Endothelial cell (in vitro differentiated cells): ENCODE measurements around the gene CREB5. TPM values are rescaled to one million over a fixed set of nuclear protein-coding genes. Genes with fewer than 3 reads are reported as not detected.

Experiments used
- DNase-seq: peaks from one replicate; pipeline ENCODE4 v3.0.0; 2021; ENCODE audit warnings: low spot score
- H3K27ac Mint-ChIP-seq: one replicate; pipeline ENCODE4 v1.8.0; 2021; ENCODE audit warnings: mixed read lengths, inconsistent platforms; ENCODE audit not compliant: unreplicated experiment
- H3K27me3 Mint-ChIP-seq: one replicate; pipeline ENCODE4 v1.8.0; 2021; ENCODE audit warnings: mild to moderate bottlenecking, moderate library complexity, mixed read lengths, inconsistent platforms; ENCODE audit not compliant: unreplicated experiment
- H3K36me3 Mint-ChIP-seq: one replicate; pipeline ENCODE4 v1.8.0; 2021; ENCODE audit warnings: mild to moderate bottlenecking, low read depth, mixed read lengths, inconsistent platforms; ENCODE audit not compliant: unreplicated experiment
- H3K4me1 Mint-ChIP-seq: one replicate; pipeline ENCODE4 v1.8.0; 2021; ENCODE audit warnings: mild to moderate bottlenecking, mixed read lengths, inconsistent platforms; ENCODE audit not compliant: unreplicated experiment
- H3K4me3 Mint-ChIP-seq: one replicate; pipeline ENCODE4 v1.8.0; 2021; ENCODE audit warnings: mild to moderate bottlenecking, mixed read lengths, inconsistent platforms; ENCODE audit not compliant: unreplicated experiment
- H3K9me3 Mint-ChIP-seq: one replicate; pipeline ENCODE4 v1.8.0; 2021; ENCODE audit warnings: mixed read lengths, inconsistent platforms; ENCODE audit not compliant: unreplicated experiment
- total RNA-seq: library from RNA; stranded (reverse); fragmentation: NEBNext Ultra II Directional; extraction: Animal tissue kit (Norgen Biotek cat#: 25700); gene quantifications from one replicate; pipeline ENCODE4 v1.2.1, GENCODE V29; 2021; ENCODE audit not compliant: unreplicated experiment
- TF ChIP-seq, protein P1 (sequence below): fragments of 200-600 bp; sonication (generic); IDR thresholded peaks from one replicate; pipeline ENCODE4 v1.5.0; 2021; ENCODE audit warnings: antibody characterized with exemption; ENCODE audit not compliant: unreplicated experiment

Gene CREB5
- total RNA-seq, 1 donor from 2014 or later, result 5.6 TPM

DNA sequence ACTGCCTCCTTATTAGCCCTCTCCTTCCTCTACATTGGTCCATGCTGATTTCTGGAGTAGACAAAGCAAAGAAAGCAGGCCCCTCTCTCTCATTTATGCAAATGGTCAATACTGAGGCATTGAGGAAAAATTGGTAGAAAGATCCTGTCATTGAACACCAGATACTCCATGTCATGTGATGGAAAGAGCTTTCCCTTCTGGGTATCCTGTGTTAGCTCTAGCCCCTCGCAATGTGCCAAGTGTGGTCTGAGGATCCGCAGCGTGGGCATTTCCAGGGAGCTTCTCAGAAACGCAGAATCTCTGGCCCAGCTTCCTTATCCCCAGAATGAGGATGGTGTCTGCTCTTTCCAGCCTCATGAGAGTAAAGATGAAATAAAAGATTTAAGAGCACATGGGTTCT, 159.1 kb downstream of the CREB5 start:
- no peaks in the 10 kb centered on the region for H3K36me3 Mint-ChIP-seq
- TF ChIP-seq, protein P1, sequence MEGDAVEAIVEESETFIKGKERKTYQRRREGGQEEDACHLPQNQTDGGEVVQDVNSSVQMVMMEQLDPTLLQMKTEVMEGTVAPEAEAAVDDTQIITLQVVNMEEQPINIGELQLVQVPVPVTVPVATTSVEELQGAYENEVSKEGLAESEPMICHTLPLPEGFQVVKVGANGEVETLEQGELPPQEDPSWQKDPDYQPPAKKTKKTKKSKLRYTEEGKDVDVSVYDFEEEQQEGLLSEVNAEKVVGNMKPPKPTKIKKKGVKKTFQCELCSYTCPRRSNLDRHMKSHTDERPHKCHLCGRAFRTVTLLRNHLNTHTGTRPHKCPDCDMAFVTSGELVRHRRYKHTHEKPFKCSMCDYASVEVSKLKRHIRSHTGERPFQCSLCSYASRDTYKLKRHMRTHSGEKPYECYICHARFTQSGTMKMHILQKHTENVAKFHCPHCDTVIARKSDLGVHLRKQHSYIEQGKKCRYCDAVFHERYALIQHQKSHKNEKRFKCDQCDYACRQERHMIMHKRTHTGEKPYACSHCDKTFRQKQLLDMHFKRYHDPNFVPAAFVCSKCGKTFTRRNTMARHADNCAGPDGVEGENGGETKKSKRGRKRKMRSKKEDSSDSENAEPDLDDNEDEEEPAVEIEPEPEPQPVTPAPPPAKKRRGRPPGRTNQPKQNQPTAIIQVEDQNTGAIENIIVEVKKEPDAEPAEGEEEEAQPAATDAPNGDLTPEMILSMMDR, result no peak
- H3K27me3 Mint-ChIP-seq, result no peaks in the 10 kb centered on the region
- no peaks in the 10 kb centered on the region for H3K9me3 Mint-ChIP-seq
- no peak for DNase-seq
- H3K27ac Mint-ChIP-seq, result no peak overlapping the region
- peaks cover 14% of the 10 kb centered on the region for H3K4me1 Mint-ChIP-seq
- H3K4me3 Mint-ChIP-seq, result no peak overlapping the region

- Mint-ChIP-seq H3K4me3 (no peak overlapping the region), H3K27me3 (no peaks in the 10 kb centered on the region), H3K27ac (no peak overlapping the region), H3K9me3 (no peaks in the 10 kb centered on the region), H3K4me1 (peaks cover 19% of the 10 kb centered on the region), H3K36me3 (no peaks in the 10 kb centered on the region)
- no peak for DNase-seq
- TF ChIP-seq, protein P1, result no peak
These were observed 160.2 kb downstream of the CREB5 start for GRCh38 chr7:28572321-28573058.

DNA sequence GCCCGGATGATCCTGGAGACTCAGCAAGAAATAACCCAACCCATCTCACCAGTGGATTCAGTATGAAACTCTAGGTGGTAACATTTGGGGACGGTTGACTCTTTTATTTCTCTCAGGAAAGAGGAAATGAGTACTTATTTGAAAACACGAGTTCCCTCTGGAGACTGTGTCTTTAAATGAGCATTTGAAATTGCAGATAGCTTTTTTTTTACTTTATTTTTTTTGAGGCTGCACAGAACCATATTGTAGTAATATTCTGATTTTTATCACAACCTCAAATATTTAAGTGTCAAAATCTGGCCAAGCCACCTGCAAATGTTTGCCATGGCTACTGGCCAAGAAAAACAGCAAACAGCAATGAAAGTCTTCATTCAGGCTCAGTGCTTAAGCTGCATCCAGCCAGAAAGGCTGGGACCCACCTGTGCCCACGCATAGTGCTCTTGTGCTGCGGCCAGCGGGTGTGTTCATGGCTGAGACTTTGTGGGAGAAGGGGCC, 160.8 kb downstream of the CREB5 start:
- H3K36me3 Mint-ChIP-seq, result no peaks in the 10 kb centered on the region
- H3K9me3 Mint-ChIP-seq, result no peaks in the 10 kb centered on the region
- H3K27me3 Mint-ChIP-seq, result no peaks in the 10 kb centered on the region
- no peak for DNase-seq
- TF ChIP-seq, protein P1, result no peak
- H3K4me1 Mint-ChIP-seq, result peaks cover 24% of the 10 kb centered on the region
- H3K4me3 Mint-ChIP-seq, result no peak overlapping the region
- no peak overlapping the region for H3K27ac Mint-ChIP-seq

GRCh38 chr7:28573651-28574301, 161.5 kb downstream of the CREB5 start:
- H3K27me3 Mint-ChIP-seq, result no peaks in the 10 kb centered on the region
- no peak overlapping the region for H3K4me3 Mint-ChIP-seq
- no peak overlapping the region for H3K27ac Mint-ChIP-seq
- H3K36me3 Mint-ChIP-seq, result no peaks in the 10 kb centered on the region
- no peak for DNase-seq
- no peaks in the 10 kb centered on the region for H3K9me3 Mint-ChIP-seq
- peaks cover 25% of the 10 kb centered on the region for H3K4me1 Mint-ChIP-seq
- TF ChIP-seq, protein P1, result no peak

DNA sequence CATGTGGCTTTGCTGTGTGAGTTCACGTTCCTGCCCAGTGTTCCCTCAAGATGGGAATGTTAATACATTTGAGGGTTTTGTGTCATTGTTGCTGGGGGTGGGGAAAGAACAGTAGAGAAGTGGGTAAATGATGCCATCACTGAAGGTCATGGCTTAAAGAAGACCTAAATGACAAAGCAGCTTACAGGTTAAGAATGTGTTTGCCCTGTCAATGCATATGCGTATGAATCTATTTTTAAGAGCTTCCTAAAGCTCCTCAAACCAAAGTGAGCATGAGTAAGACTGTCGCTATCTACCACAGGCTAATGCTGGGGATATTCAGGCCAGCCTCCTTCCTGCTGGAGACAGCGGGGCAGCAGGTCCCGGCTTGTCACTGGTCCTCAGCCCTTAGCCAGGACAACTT, 162.9 kb downstream of the CREB5 start:
- H3K27ac Mint-ChIP-seq, result no peak overlapping the region
- H3K36me3 Mint-ChIP-seq, result no peaks in the 10 kb centered on the region
- DNase-seq, result no peak

More for the DNA sequence above, 162.9 kb downstream of the CREB5 start:
- Mint-ChIP-seq H3K4me1 (peaks cover 25% of the 10 kb centered on the region), H3K4me3 (no peak overlapping the region), H3K27me3 (no peaks in the 10 kb centered on the region), H3K9me3 (no peaks in the 10 kb centered on the region)
- TF ChIP-seq, protein P1, result no peak
